HG03558 (cell line): ENCODE data around the gene JAM3.
"Not testable (repeated sequence)": the region's sequence is repeated elsewhere in the genome, so short reads cannot be mapped to it uniquely, and the experiment has no call there.

ENCODE experiments used
- ATAC-seq: cut with Tn5 transposase; IDR thresholded peaks from one replicate; pipeline ENCODE4 v1.9.1; 2021; ENCODE audit warnings: moderate number of reproducible peaks; ENCODE audit not compliant: unreplicated experiment; ENCODE audit errors: extremely low read depth

Gene JAM3

DNA sequence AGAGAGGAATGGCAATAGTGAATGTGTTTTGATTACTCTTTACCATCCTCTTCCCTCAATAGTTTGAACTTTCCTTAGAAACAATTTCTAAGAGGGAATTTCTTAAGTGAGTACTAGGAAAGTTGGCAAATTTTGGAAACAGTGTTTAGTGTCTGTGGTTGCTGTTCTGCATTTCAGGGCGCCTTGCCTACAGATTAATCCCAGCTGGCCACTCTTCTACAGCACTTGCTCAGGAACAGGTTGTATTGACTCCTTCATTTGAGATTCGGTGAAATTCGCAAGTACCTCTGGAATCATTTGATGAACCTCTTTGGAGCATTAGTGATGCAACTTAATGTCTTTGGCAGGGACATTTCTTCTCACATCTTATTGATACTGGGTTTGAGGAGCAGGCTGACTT, 28.3 kb downstream of the JAM3 start:
- no peak for ATAC-seq

DNA sequence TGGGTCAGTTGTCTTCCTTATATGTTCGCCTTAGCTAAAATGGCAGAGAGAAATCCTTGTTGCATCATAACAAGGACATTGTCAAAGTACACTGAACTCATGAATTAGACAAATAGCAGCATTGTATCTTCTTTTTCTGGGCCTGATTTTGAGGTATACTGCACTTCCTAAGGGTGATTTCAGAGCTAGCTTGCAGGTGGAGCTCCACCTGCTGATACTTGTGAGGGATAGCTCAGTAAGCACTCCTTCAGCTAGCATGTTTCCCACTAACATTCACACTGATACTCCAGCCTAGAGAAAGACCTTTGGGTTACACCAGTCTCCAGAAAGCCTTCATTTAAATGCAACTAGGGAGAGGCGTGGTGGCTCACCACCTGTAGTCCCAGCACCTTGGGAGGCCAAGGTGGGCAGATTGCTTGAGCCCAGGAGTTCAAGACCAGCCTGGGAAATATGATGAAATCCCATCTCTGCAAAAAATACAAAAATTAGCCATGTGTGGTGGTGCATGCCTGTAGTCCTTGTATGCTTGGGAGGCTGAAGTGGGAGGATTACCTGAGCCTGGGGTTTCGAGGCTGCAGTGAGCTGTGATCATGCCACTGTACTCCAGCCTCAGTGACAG, 29.8 kb downstream of the JAM3 start:
- ATAC-seq = no peak

DNA sequence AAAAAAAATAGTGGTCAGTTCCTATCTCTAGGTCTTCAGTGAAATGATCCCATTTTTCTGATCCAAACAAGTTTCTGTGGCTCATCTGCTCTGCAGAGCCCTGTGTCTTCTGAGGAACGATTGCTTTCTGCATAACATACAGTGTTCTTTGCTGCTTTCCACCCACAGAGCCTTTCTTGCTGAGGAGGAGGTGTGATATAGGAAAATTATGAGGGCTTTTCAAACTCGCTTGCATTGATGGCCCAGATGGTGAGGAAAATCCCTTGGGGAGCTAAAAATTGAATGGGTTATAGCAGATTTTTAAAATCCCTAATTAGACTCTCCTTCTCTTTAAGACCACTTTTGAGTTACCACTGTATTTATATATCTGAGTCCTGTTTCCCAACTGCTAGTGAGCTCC, 31.3 kb downstream of the JAM3 start:
- no peak for ATAC-seq

DNA sequence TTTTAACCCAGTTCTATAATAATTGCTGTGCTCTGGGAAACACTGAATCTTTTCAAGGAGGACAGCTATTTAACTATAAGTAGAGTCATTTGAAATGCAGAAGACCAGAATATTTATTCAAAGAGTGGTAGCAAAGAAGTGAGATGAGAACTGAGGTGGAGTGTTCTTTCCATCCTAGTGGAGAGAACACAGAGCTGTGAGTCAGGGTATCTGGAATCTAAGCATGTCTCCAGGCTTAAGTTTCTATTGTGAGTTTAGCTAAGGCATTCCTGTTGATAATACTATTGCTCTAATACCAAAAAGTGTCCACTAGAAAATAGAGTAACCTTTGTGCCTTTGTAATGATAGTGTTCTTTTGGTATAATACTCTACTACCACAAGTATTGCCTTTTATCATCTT, 32.4 kb downstream of the JAM3 start:
- ATAC-seq = no peak

DNA sequence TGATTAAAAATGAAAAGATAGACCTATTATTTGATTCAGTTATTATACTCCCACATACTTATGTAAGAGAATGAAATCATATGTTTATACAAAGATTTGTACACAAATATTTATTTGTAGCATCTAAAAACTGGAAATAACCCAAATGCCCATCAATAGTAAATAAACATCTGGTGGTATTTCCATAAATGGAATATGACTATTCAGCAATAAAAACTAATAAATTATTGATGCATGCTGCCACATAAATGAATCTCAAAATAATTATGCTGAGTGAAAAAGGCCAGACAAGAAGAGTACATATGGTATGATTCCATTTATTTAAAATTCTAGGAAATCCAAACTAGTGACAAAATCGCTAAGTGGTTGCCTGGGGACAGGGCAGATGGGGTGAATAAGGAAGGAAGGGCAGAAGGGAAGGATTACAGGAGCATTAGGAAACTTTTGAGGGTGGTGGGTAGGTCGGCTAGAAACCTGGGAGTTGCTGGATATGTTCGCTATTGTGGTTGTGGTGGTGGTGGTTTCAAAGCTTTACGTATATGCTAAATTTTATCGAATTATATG, 41.5 kb downstream of the JAM3 start:
- ATAC-seq = no peak

DNA sequence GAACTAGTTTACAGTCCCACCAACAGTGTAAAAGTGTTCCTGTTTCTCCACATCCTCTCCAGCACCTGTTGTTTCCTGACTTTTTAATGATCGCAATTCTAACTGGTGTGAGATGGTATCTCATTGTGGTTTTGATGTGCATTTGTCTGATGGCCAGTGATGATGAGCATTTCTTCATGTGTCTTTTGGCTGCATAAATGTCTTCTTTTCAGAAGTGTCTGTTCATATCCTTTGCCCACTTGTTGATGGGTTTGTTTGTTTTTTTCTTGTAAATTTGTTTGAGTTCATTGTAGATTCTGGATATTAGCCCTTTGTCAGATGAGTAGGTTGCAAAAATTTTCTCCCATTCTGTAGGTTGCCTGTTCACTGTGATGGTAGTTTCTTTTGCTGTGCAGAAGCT, 44.9 kb downstream of the JAM3 start:
- not testable (repeated sequence) for ATAC-seq

DNA sequence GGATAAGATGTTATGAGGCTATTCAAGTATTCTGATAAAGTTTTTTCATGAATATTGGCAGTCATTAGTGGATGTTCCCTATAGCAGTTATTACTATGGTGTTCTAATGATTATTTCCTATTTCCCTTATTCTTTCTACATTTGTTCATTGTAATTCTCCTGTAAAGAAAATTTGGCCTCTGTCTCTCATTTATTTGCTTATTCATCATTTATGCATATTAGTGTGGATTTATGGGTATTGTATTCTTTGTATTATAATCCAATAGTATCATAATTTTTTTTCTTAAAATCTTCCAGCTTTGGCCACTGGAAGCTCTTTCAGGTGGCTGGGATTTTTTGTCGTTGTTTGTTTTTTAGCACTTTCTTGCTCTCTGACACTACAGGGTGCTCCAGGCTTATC, 47.3 kb downstream of the JAM3 start:
- ATAC-seq = no peak

DNA sequence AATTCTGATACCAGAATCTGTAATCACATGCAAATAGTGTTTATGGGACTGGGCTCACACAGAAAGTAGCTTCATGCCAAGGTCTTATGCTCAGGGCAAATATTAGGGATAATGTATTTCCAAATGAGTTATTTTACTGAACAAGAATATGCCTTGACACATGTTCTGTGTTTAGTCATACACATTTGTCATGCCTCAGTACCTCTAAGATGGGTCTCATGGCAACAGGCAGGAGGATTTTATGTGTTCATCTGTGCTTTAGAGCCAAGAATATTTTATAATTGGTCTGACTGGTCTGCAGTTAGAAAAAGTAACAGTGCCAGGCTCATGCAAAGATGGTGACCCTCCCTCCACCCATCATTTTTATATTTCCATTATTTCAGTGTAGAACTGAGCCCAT, 49.1 kb downstream of the JAM3 start:
- no peak for ATAC-seq

DNA sequence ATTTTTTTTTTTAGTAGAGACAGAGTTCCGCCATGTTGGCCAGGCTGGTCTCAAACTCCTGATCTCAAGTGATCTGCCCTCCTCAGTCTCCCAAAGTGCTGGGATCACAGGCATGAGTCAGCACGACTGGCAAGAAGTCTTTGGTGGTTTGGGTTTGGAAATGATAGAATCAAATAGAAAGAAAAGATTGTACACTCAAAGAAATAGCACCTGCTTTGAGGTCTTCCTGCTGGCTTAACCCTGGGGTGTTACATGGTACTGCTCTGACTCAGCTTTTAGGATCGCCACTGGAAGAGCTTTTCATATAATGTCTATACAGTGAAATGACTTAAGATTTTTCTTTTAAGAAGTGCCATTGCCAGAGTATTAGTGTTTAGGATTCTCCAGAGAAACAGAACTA, 50.2 kb downstream of the JAM3 start:
- ATAC-seq = no peak

DNA sequence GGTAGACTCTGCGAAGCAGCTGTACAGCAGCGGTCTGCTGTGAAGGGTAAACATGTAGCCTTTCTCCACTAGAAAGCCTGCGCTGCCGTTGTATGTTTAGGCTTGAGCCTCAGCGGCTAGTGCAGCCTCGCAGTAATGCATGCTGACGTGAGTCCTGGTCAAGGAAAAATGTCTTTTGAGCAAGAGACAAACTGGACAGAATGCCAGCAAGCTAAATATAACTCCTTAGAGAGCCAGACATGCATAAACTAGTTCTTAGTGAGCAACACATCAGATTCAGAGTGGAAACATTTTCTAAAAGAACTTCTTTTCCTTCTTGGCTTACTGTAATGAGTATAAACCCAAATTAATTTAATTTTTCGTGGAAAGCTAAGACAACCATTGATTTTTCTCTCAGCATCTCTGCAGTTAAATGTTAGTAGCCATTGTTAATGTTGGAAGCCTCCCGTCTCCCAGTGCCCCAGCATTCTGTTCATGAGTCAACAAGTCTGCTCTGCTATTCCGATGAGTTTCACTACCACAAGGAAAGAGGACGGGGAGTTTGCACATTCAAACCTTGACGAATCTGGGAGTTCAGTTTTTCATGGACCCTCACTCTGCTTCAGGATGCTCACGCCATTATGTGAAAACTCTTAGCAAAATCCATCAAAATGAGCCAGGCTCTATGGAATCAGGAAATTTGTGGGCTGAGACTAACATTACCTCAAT, 51.4 kb downstream of the JAM3 start:
- ATAC-seq = no peak

DNA sequence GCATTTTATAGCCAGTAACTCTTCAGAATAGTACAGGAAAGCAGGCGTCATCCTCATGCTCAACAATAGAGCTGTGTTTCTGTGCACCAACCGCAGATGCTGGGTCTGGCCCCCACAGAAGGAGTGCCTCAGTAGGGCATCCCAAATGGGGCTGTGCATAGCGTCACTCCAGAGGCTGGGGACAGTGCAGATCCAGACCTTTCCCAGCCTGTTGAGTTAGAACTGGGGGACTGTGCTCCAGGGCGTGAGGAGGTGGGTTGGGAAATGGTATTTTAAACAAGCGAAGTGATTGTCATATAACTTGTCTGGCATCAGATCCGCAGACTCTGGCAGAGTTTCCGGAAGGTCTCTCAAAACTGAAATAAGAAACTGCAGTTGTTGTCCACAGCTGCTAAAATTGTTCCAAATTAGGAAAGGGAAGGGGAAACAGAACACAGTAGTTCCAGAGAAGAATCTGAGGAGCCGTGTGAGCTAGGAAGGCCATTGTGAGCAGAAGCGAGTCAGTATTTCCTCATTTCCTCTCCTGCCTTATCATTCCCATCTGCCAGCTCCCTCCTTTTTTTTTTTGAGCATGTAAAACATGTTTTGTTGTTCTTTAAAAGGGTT, 52.2 kb downstream of the JAM3 start:
- ATAC-seq = no peak

DNA sequence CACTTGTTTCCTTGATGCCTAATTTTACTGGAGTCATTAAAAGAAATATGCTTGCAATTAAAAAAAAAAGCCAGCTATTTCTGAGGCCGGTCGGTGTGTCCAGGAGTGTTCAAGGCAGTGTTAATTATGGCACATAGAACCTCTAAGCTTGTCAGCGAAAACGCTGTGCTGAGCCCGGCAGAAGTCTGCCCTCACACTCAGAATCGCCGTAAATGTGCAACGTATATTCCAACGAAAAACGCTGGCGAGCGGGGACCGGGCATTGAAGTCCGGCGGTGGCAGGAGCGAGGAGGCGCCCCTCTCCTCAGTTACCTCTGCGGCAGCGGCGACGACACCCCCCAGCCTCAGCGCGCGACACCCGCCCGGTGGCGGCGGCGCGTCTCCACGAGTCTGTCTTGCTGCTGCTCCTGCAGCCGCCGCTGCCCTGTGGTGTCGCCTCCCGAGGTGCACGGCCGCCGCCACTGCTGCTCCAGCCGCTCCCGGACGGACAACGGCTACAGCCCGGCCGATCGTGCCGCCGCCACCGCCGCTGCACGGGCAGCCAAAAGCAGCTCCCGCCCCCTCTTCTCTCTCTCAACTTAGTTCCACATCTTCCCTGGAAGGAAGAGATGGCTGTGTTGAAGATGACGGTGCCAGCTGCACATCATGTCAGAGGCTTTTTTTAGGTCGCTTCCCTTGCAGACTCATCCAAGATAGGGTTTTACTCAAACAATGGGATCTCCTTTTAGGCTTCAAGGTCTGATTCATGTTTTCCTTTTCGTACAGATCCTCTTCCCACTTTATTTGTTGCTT, 56.0 kb downstream of the JAM3 start:
- no peak for ATAC-seq

DNA sequence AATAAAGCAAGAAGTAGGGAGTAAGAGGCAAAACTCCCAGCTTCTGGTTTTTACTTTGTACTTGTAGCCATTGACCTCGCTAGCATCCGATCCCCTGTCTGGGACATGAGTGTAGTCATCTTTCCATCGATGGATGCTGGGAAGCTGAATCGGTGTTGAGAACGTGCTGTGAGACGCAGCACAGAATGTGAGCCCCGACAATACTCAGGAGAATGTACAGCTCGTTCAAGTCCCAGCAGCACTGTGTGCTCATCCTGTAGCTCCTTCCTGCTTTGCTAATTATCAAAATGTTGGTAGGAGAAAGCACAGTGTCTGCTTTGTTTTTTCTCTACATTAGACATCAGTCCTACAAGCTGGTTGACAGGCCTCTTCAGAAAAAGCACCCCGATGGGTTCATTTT, 56.6 kb downstream of the JAM3 start:
- no peak for ATAC-seq

DNA sequence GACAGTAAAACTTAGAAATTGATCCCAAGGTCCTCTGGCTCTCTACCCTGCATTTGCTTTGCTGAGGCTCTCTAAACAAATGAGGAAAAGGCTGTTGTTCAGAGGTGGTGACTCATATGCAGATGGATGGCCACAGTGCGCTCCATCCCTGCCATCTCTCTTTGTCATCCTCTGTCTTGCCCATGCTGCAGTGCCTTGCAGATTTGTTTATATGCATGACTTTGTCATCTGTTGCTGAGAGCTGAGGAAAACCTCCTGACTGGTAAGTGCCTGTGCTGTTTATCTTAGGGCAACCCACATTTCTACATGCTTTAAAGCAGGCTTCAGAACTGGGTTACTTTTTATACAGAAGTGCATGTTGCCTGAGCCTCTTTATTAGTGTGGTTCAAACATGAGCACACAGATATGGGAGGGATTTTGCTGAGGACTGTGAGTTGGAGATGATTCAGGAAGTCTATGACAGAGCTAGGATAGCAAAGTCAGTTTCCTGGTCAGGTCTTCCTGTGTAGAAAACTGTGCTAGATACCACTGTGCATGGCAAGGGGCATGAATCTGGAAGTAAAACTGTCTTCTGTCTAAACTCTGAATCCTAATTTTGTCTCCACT, 57.4 kb downstream of the JAM3 start:
- no peak for ATAC-seq

DNA sequence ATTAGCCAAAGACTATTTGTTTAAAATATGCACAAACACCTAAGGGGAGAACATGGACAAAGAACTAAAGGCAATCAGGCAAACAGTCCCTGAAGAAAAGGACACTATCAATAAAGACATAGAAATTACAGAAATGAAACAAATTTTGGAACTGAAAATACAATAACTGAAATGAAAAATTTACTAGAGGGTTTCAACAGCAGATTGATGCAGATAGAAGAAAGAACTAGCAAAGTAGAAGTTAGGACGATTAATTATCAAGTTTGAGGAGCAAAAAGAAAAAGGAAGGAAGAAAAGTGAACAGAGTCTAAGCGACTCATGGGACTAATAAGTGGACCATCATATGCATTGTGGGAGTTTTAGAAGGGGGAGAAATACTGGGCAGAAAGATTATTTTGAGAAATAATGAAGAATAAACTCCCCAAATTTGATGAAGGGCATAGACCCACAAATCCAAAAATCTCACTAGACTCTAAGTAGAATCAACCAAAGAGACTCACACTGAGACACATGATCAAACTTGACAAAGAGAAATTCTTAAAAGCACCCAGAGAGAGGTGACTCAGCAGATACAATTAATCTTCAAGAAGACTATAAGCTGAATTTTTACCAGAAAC, 62.9 kb downstream of the JAM3 start:
- no peak for ATAC-seq

DNA sequence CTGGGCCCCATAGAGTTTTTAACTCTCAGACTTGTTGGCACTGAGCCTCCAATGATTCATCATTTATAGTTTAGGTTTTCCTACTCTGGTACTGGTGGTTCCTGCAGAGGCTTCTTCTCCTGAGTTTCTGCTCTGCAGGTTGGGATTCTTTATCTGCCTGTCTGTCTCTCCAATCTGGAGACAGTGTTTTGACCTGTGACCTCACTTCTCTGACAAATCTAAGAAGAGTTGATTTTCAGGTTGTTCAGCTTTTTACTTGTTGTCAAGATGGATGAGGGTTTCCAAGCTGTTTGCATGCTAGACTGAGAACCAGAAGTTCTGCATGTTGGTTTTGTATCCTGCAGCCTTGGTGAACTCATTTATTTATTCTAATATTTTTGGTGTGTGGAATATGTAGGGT, 63.9 kb downstream of the JAM3 start:
- ATAC-seq = no peak

DNA sequence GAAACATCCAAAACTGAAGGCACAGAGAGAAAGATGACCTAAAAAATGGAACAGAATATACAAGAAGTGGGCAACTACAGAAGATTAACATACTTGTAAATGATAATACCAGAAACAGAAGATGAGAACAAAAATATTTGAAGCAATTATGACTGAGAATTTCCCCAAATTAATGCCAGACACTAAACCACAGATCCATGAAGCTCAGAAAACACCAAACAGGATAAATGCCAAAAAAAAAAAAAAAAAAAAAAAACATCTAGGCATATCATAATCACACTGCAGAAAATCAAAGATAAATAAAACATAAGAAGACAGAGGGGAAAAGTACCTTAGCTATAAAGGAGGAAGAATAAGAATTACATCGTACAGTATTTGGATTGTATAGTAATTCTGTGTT, 65.3 kb downstream of the JAM3 start:
- no peak for ATAC-seq

DNA sequence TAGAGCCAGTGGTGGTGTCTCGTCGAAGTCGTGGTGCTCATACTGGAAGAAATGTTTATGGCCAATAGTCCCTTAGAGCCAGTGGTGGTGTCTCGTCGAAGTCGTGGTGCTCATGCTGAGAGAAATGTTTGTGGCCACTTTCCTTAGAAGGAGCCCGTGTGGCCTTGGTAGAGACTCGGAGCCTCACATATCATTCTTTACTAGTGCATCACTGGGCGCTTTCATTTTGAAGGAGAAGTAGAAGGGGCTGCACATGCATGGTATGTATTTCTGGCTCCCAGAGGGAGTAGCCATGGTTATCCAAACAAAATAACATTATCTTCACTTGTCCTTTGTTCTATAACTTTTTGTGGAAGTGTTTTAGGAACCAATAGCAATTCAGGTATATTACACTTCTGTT, 69.5 kb downstream of the JAM3 start:
- ATAC-seq = no peak

DNA sequence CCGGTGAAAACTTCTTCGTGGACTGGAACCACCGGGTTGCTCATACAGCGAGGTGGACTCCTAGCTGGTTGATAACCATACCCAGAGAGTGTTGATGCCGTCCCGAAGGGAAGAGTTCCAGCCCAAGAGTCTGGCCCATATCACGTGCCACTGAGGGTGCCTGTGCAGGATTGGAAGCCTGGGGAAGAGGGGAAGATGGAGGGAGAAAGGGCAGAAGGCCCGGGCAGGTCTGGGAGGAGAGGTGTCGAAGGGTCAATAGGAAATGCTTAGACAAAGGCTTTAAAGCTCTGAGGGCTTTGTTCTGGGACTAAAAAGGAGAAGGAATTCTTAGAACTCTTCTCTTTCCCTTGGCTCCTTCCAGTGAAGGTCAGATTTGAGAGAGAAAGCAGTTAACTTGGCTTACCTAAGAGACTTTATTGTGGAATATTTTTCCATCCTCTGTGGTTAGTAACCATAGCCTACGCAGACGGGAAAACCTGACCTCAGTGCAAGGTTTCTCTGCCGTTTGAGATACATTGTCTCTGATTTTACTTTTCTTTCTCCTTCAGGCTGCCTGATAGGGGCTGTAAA, 70.5 kb downstream of the JAM3 start:
- ATAC-seq = no peak

DNA sequence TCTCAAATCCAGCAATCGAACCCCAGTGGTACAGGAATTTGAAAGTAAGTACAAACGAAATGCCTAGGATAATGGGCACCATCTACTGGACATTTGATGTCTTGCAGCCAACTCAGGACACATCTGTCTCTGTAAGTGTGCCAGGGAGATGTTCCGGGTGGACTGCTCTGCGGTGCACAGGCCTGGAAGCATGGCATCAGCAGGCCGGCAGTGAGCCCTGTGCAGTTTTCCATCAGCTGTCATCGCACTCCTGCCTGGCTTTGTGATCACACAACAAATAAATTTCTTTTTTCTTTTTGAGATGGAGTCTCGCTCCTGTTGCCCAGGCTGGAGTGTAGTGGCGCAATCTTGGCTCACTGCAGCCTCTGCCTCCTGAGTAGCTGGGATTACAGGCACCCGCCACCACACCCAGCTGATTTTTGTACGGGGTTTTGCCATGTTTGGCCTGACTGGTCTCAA, 71.0 kb downstream of the JAM3 start:
- ATAC-seq = no peak
